ENCODE measurements around the gene IPO4.

Gene IPO4

DNA sequence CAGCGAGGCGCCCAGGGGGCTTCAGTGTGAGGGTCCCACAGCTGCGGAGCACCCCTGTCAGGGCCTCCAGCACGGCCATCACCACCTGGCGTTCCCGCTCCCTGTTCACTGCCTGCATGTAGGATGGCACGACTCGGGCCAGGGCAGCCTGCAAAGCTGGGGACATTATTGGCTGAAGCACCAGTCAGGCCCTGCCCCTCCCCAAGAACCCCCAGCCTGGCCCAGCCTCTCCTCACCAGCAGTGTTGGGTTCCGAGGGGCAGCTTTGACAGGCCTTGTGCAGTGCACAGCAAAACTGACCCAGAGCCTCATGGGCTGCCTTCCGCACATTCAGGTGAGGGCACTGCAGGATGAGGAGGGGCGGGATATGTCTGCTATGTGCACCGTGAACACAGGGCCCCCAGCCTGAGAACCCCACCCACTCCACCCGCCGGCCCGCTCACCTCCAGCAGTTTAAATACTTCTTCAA is 5.6 kb downstream of the IPO4 start:
- Histone ChIP-seq H4K12ac (ENCODE audit: low read depth, low read length) (no peak overlapping the region), H2BK5ac (ENCODE audit: low read depth, low read length, poor library complexity) (no peak overlapping the region), H4K8ac (ENCODE audit: low read depth, low read length) (no peak overlapping the region), H3K14ac (ENCODE audit: low read length) (no peak overlapping the region), H3K23ac (ENCODE audit: low read length) (no peak overlapping the region), H3K4me1 (ENCODE audit: control insufficient read depth in 1 of 2, insufficient read depth in 2 of 2, low read length in 2 of 2) (peaks cover 0 to 2% of the 10 kb centered on the region in 2 experiments), H3K18ac (ENCODE audit: low read length) (no peak overlapping the region), H2BK120ac (ENCODE audit: insufficient read depth, low read length, poor library complexity) (no peak overlapping the region), H3K36me3 (ENCODE audit: control insufficient read depth in 1 of 2, insufficient read depth in 2 of 2, low read length in 2 of 2) (peaks cover 80 to 91% of the 10 kb centered on the region in 2 experiments), H4K91ac (ENCODE audit: low read depth, low read length) (no peak overlapping the region), H3K79me1 (ENCODE audit: low read length) (no peaks in the 10 kb centered on the region), H2BK12ac (ENCODE audit: low read length) (no peak overlapping the region), H3K4ac (ENCODE audit: low read depth, low read length) (no peak overlapping the region), H3K9me3 (ENCODE audit: insufficient read depth, low read depth, low read length) (no peaks in the 10 kb centered on the region), H3K4me3 (ENCODE audit: low read depth, low read length) (no peak overlapping the region), H3K27me3 (ENCODE audit: insufficient read depth, low read length) (no peaks in the 10 kb centered on the region), H3K4me2 (ENCODE audit: low read length) (no peak overlapping the region), H3K9ac (ENCODE audit: low read length) (no peak overlapping the region), H2AFZ (ENCODE audit: insufficient read depth, low read length, poor library complexity) (no peak overlapping the region), H2AK5ac (ENCODE audit: low read length) (no peak overlapping the region), H3K79me2 (ENCODE audit: control insufficient read depth, insufficient read depth, low read length, poor library complexity) (no peaks in the 10 kb centered on the region), H3K27ac (ENCODE audit: low read depth, low read length) (no peak overlapping the region)
- no CpG with 5 or more reads among the region's 15 CpGs for WGBS (ENCODE audit: extremely low coverage, insufficient coverage, insufficient read length)
- no peak for DNase-seq

DNA sequence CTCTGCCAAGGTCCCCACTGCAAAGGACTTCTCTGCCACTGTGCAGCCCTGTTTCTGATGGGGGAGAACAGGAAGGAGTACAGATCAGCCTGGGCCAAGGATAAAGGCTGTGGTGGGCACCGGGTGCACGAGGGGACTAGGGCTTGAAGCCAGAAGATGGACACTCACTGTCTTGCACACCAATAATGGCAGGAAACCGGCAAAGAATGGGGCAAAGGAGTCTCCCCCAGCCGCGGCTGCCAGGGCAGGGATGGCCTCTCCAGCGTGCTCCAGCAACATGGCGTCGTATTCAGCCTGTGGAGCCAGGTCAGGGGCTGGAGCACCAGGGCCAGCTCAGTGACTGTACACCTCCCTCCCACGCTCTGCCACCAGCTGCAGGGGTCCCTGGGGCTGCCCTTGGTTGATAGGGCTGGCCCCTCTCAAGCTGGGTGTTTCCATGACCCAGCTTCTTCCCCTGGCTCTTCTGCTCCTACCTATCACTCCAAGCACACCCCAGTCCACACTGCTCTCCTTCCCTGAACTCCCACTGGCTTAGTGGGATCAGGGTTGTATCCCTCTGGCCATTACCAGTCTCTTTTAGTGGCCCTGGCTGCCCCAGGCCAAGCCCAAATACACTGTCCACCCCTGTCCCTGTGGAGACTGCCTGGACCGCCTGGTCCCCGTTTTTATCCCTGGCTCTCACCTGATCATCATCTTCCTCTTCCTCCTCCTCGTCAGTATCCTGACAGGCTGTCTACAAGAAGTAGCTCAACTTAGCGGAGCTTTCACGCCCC is 6.3 kb downstream of the IPO4 start:
- no peak overlapping the region for H3K9ac ChIP-seq (ENCODE audit: low read length)

DNA sequence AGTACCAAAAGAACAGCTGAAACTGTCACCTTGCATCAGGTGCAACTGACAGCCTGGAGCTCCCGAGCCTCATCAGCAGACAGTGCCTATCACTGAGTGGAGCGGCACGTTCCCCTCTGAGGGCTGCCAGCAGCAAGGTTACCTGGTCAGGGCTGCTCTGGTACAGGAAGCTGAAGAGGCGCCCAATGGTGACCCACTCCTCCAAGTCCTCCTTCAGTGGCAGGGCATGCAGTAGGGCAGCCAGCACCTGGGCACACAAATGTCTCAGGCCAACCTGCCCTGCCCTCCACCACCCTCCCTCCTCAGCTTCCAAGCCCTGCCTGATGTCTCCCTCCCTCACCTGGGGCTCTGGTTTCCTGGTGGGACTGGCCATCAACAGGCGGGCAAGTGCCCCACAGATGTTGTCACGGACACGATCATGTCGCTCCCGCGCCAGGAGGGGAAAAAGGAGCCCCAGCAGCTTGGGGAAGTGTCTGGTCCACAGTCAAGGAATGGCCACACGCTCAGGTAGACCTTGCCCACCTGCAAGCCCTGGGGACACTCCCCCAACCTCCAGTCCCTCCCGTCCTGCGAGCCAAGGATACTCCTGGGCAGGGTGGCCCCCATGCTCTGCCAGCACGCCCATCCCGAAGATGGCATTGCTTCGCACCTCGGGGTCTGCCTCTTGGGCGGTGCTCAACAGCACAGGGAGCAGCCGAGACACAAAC is 7.1 kb downstream of the IPO4 start:
- no peak overlapping the region for H2AK5ac ChIP-seq (ENCODE audit: low read length)
- WGBS (ENCODE audit: extremely low coverage, insufficient coverage, insufficient read length) = no CpG with 5 or more reads among the region's 19 CpGs
- H3K9ac ChIP-seq (ENCODE audit: low read length) = no peak overlapping the region

More for the DNA sequence above, 6.3 kb downstream of the IPO4 start:
- Histone ChIP-seq H3K79me2 (ENCODE audit: control insufficient read depth, insufficient read depth, low read length, poor library complexity) (no peaks in the 10 kb centered on the region), H3K27ac (ENCODE audit: low read depth, low read length) (no peak overlapping the region), H4K8ac (ENCODE audit: low read depth, low read length) (no peak overlapping the region), H2BK5ac (ENCODE audit: low read depth, low read length, poor library complexity) (no peak overlapping the region), H3K79me1 (ENCODE audit: low read length) (no peaks in the 10 kb centered on the region), H3K4me2 (ENCODE audit: low read length) (no peak overlapping the region), H2AK5ac (ENCODE audit: low read length) (no peak overlapping the region), H3K27me3 (ENCODE audit: insufficient read depth, low read length) (no peaks in the 10 kb centered on the region), H3K9me3 (ENCODE audit: insufficient read depth, low read depth, low read length) (no peaks in the 10 kb centered on the region), H3K36me3 (ENCODE audit: control insufficient read depth in 1 of 2, insufficient read depth in 2 of 2, low read length in 2 of 2) (peaks cover 86 to 97% of the 10 kb centered on the region in 2 experiments), H3K23ac (ENCODE audit: low read length) (no peak overlapping the region), H3K4me3 (ENCODE audit: low read depth, low read length) (no peak overlapping the region), H4K12ac (ENCODE audit: low read depth, low read length) (no peak overlapping the region), H4K91ac (ENCODE audit: low read depth, low read length) (no peak overlapping the region), H3K4ac (ENCODE audit: low read depth, low read length) (no peak overlapping the region), H2AFZ (ENCODE audit: insufficient read depth, low read length, poor library complexity) (no peak overlapping the region), H2BK120ac (ENCODE audit: insufficient read depth, low read length, poor library complexity) (no peak overlapping the region), H3K14ac (ENCODE audit: low read length) (no peak overlapping the region), H3K4me1 (ENCODE audit: control insufficient read depth in 1 of 2, insufficient read depth in 2 of 2, low read length in 2 of 2) (no peaks in the 10 kb centered on the region), H2BK12ac (ENCODE audit: low read length) (no peak overlapping the region), H3K18ac (ENCODE audit: low read length) (no peak overlapping the region)
- no peak for DNase-seq
- WGBS (ENCODE audit: extremely low coverage, insufficient coverage, insufficient read length) = no CpG with 5 or more reads among the region's 14 CpGs

DNA sequence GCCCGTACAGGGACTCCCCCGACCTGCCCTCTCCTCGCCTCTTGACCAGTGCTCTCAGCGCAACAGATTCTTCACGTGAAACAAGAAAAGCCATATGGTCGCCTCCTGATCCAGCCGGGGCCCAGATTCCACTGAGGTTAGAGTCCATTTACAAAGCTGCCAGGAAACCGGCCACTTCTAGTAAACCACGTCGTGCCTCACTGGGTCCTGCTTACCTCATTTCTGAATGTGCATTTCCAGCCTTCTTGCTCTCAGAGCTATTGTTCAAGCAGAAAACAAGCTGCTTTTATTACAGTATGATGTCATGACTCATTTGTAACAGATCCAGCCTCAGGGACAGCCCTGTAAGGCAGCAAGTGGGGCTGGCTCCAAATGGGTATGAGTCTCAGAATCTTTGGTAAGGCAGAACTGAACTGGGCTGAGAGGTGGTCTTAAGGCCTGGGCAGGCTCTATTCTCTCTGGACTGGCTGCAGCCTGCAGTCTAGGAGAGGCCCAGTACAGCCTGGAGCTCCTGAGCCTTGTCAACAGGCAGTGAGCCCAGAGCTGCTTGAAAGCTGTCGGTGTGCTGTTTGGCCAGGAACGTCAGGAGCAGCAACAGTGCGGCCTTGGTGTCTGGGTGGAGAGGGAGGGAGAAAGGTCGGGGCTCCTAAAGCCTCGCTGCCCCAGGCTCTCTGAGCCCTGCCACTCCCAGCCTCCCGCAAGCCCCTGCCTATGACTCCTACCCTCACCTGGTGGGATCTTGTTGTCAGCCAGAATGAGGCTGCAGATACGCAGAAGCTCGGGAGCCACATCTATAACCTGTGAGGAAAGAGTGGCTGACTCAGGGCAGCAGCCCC is 8.4 kb downstream of the IPO4 start:
- Histone ChIP-seq H2BK5ac (ENCODE audit: low read depth, low read length, poor library complexity) (no peak overlapping the region), H3K27ac (ENCODE audit: low read depth, low read length) (no peak overlapping the region), H2BK12ac (ENCODE audit: low read length) (no peak overlapping the region), H3K14ac (ENCODE audit: low read length) (no peak overlapping the region), H4K91ac (ENCODE audit: low read depth, low read length) (no peak overlapping the region), H3K79me2 (ENCODE audit: control insufficient read depth, insufficient read depth, low read length, poor library complexity) (no peaks in the 10 kb centered on the region), H3K4me3 (ENCODE audit: low read depth, low read length) (no peak overlapping the region), H3K9me3 (ENCODE audit: insufficient read depth, low read depth, low read length) (no peaks in the 10 kb centered on the region), H4K8ac (ENCODE audit: low read depth, low read length) (no peak overlapping the region), H2BK120ac (ENCODE audit: insufficient read depth, low read length, poor library complexity) (no peak overlapping the region), H3K36me3 (ENCODE audit: control insufficient read depth in 1 of 2, insufficient read depth in 2 of 2, low read length in 2 of 2) (peaks cover 79 to 84% of the 10 kb centered on the region in 2 experiments), H3K18ac (ENCODE audit: low read length) (no peak overlapping the region), H3K23ac (ENCODE audit: low read length) (no peak overlapping the region), H3K79me1 (ENCODE audit: low read length) (no peaks in the 10 kb centered on the region), H2AFZ (ENCODE audit: insufficient read depth, low read length, poor library complexity) (no peak overlapping the region), H3K4ac (ENCODE audit: low read depth, low read length) (no peak overlapping the region), H3K9ac (ENCODE audit: low read length) (no peak overlapping the region), H3K4me2 (ENCODE audit: low read length) (no peak overlapping the region), H3K27me3 (ENCODE audit: insufficient read depth, low read length) (no peaks in the 10 kb centered on the region), H3K4me1 (ENCODE audit: control insufficient read depth in 1 of 2, insufficient read depth in 2 of 2, low read length in 2 of 2) (no peaks in the 10 kb centered on the region), H2AK5ac (ENCODE audit: low read length) (no peak overlapping the region), H4K12ac (ENCODE audit: low read depth, low read length) (no peak overlapping the region)
- no CpG with 5 or more reads among the region's 18 CpGs for WGBS (ENCODE audit: extremely low coverage, insufficient coverage, insufficient read length)
- no peak for DNase-seq

More for the DNA sequence above, 7.1 kb downstream of the IPO4 start:
- H3K18ac ChIP-seq (ENCODE audit: low read length) = no peak overlapping the region
- no peak overlapping the region for H4K12ac ChIP-seq (ENCODE audit: low read depth, low read length)
- H3K23ac ChIP-seq (ENCODE audit: low read length) = no peak overlapping the region
- H3K36me3 ChIP-seq (ENCODE audit: control insufficient read depth in 1 of 2, insufficient read depth in 2 of 2, low read length in 2 of 2) = peaks cover 88 to 97% of the 10 kb centered on the region in 2 experiments
- no peak overlapping the region for H4K91ac ChIP-seq (ENCODE audit: low read depth, low read length)
- H3K4ac ChIP-seq (ENCODE audit: low read depth, low read length) = no peak overlapping the region
- H3K9me3 ChIP-seq (ENCODE audit: insufficient read depth, low read depth, low read length) = no peaks in the 10 kb centered on the region
- DNase-seq = no peak
- H3K14ac ChIP-seq (ENCODE audit: low read length) = no peak overlapping the region
- H3K27me3 ChIP-seq (ENCODE audit: insufficient read depth, low read length) = no peaks in the 10 kb centered on the region
- H2AFZ ChIP-seq (ENCODE audit: insufficient read depth, low read length, poor library complexity) = no peak overlapping the region
- H3K27ac ChIP-seq (ENCODE audit: low read depth, low read length) = no peak overlapping the region
- H2BK12ac ChIP-seq (ENCODE audit: low read length) = no peak overlapping the region
- H3K4me1 ChIP-seq (ENCODE audit: control insufficient read depth in 1 of 2, insufficient read depth in 2 of 2, low read length in 2 of 2) = no peaks in the 10 kb centered on the region
- no peak overlapping the region for H4K8ac ChIP-seq (ENCODE audit: low read depth, low read length)
- H2BK5ac ChIP-seq (ENCODE audit: low read depth, low read length, poor library complexity) = no peak overlapping the region
- no peak overlapping the region for H3K4me2 ChIP-seq (ENCODE audit: low read length)
- H3K79me1 ChIP-seq (ENCODE audit: low read length) = no peaks in the 10 kb centered on the region
- no peaks in the 10 kb centered on the region for H3K79me2 ChIP-seq (ENCODE audit: control insufficient read depth, insufficient read depth, low read length, poor library complexity)
- H2BK120ac ChIP-seq (ENCODE audit: insufficient read depth, low read length, poor library complexity) = no peak overlapping the region
- no peak overlapping the region for H3K4me3 ChIP-seq (ENCODE audit: low read depth, low read length)

All from trophoblast cell (in vitro differentiated cells and primary cell).